Adrenal gland (tissue), 12 donors: Measurements from ENCODE around the gene CRYBG1. TPM values are rescaled to one million over a fixed set of nuclear protein-coding genes. Genes with fewer than 3 reads are reported as not detected.

Experiments
- DNase-seq, 7 donors: peaks; one replicate each; pipeline ENCODE4 v3.0.0-alpha.2; 2019 to 2020
- H3K27ac ChIP-seq, 5 donors: fragments of 200-600 bp; sonication (generic) in 4 of 5; 1 replicate in 3 of 5; 2 replicates in 2 of 5; pipeline versions ENCODE4 v1.5.1 to v1.8.0; 2016 to 2020; ENCODE audit warnings: mild to moderate bottlenecking in 1 of 5
- H3K27me3 ChIP-seq: fragments of 200-600 bp; 2 replicates; pipeline ENCODE4 v1.8.0; 2021
- H3K36me3 ChIP-seq, 2 donors: fragments of 200-600 bp; replicated peaks in 1 of 2; 1 replicate in 1 of 2; 2 replicates in 1 of 2; pipeline versions ENCODE4 v1.5.1 to v1.8.0; 2018 to 2022
- H3K4me1 ChIP-seq, 2 donors: fragments of 200-600 bp; replicated peaks in 1 of 2; 1 replicate in 1 of 2; 2 replicates in 1 of 2; pipeline versions ENCODE4 v1.5.1 to v1.8.0; 2018 to 2021
- H3K4me3 ChIP-seq, 4 donors: fragments of 200-600 bp; sonication (generic) in 3 of 4; one replicate each; pipeline ENCODE4 v1.5.1; 2016 to 2018
- H3K9me3 ChIP-seq, 3 donors: fragments of 200-600 bp; sonication (generic) in 1 of 3; replicated peaks in 1 of 3; 1 replicate in 2 of 3; 2 replicates in 1 of 3; pipeline versions ENCODE4 v1.5.1 to v1.8.0; 2016 to 2021
- CTCF ChIP-seq, 6 experiments: fragments of 450-650 bp in 4 of 6; fragments of 200-600 bp in 2 of 6; sonication (generic) in 1 of 6; IDR thresholded peaks; 1 replicate in 5 of 6; 2 replicates in 1 of 6; pipeline versions ENCODE4 v1.5.1 to v1.8.0; 2016 to 2021; ENCODE audit warnings: antibody characterized with exemption in 6 of 6, mild to moderate bottlenecking in 2 of 6, moderate library complexity in 1 of 6
- POLR2A ChIP-seq, 2 donors: fragments of 450-650 bp; IDR thresholded peaks; one replicate each; pipeline ENCODE4 v1.6.1; 2017; ENCODE audit warnings: antibody characterized with exemption in 2 of 2, mild to moderate bottlenecking in 2 of 2, moderate library complexity in 1 of 2
- WGBS, 4 donors: extraction: QIAGEN DNeasy Blood & Tissue Kit in 2 of 4; methylation state at CpG; one replicate each; pipeline versions ENCODE4 v1.1.5 to v1.1.7; 2013 to 2017; 5-methylcytosine and 5-hydroxymethylcytosine counted together
- intact Hi-C, 2 donors: fragments of 100-400 bp; cut with DNase I; formaldehyde crosslinking; loops; one replicate each; pipeline versions ENCODE4 v1.14.1 to v1.15.0; 2022 to 2023
- polyA plus RNA-seq, 3 donors: library from polyadenylated mRNA; stranded (reverse); fragments of 200-250 nt in 2 of 3; fragments of 350-450 nt in 1 of 3; fragmentation: Illumina TruSeq in 1 of 3; extraction: RNeasy Lipid Tissue Mini Kit (QIAGEN cat#74804) in 1 of 3; gene quantifications; one replicate each; pipeline ENCODE4 v1.2.3, GENCODE V29; 2013 to 2014
- total RNA-seq, 9 donors: library from RNA; depleted of rRNA in 4 of 9; stranded (reverse); fragments of >200 nt in 4 of 9; fragments of 120-200 nt in 1 of 9; fragmentation: NEBNext Ultra II Directional in 1 of 9; extraction: Animal tissue kit (Norgen Biotek cat#: 25700) in 1 of 9; gene quantifications; one replicate each; pipeline versions ENCODE4 v1.1.0 to v1.2.4, GENCODE V29; 2013 to 2023
- donor health status: healthy with polysubstance abuse.
- donor health status: Bipolar disorder and iron deficiency.
- donor health status: DM: yes; HTN: yes; CAD: no.
- donor health status: DM: no; HTN: no; CAD: no.
- donor health status: DM: no; HTN: no; CAD: no.
- donor health status: DM: yes; HTN: yes; CAD: no.

Gene CRYBG1
- total and polyA plus RNA-seq, 12 donors = 0.83 to 5.1 (median 2.2) TPM

GRCh38 chr6:106473812-106474211 lies 113.3 kb downstream of the CRYBG1 start:
- DNase-seq = no peak
- Histone ChIP-seq H3K4me3 (no peak overlapping the region), H3K27ac (no peak overlapping the region), H3K9me3 (no peaks in the 10 kb centered on the region), H3K27me3 (no peaks in the 10 kb centered on the region), H3K4me1 (no peaks in the 10 kb centered on the region), H3K36me3 (no peaks in the 10 kb centered on the region)
- intact Hi-C loops = no loop called here
- 95 to 100% (median 96%) methylated on average over 1 of the region's 1 CpG for WGBS, 4 donors
- TF ChIP-seq POLR2A (IDR thresholded peaks at IDR 0.05) (no peak), CTCF (IDR thresholded peaks at IDR 0.05) (no peak)

- intact Hi-C loops = no loop called here
- no peaks in the 10 kb centered on the region for H3K36me3 ChIP-seq
- whole genome bisulfite sequencing, 4 donors = 88 to 92% (median 90%) methylated on average over 5 of the region's 5 CpGs
- H3K27me3 ChIP-seq = no peaks in the 10 kb centered on the region
- TF ChIP-seq CTCF (IDR thresholded peaks at IDR 0.05) (no peak), POLR2A (IDR thresholded peaks at IDR 0.05) (no peak)
- H3K27ac ChIP-seq = no peak overlapping the region
- no peaks in the 10 kb centered on the region for H3K4me1 ChIP-seq
- H3K9me3 ChIP-seq = no peaks in the 10 kb centered on the region
- no peak for DNase-seq
- H3K4me3 ChIP-seq = no peak overlapping the region
Observed at GRCh38 chr6:106474466-106474865, 113.9 kb downstream of the CRYBG1 start.

- Histone ChIP-seq H3K9me3 (no peaks in the 10 kb centered on the region), H3K4me3 (no peak overlapping the region), H3K27ac (no peak overlapping the region), H3K36me3 (no peaks in the 10 kb centered on the region), H3K27me3 (no peaks in the 10 kb centered on the region), H3K4me1 (no peaks in the 10 kb centered on the region)
- intact Hi-C loops = no loop called here
- WGBS, 4 donors = 52 to 64% (median 60%) methylated on average over 6 of the region's 6 CpGs
- DNase-seq = no peak
- no peak for TF ChIP-seq CTCF (IDR thresholded peaks at IDR 0.05)
- TF ChIP-seq POLR2A (IDR thresholded peaks at IDR 0.05) = no peak
Observed at GRCh38 chr6:106475284-106475683, 114.8 kb downstream of the CRYBG1 start.

- H3K4me3 ChIP-seq = no peak overlapping the region
- DNase-seq = no peak
- TF ChIP-seq POLR2A (IDR thresholded peaks at IDR 0.05) (no peak), CTCF (IDR thresholded peaks at IDR 0.05) (no peak)
- no peaks in the 10 kb centered on the region for H3K9me3 ChIP-seq
- no peak overlapping the region for H3K27ac ChIP-seq
- H3K27me3 ChIP-seq = no peaks in the 10 kb centered on the region
- H3K4me1 ChIP-seq = no peaks in the 10 kb centered on the region
- WGBS, 4 donors = 49 to 65% (median 50%) methylated on average over 2 of the region's 2 CpGs
- intact Hi-C loops = no loop called here
- H3K36me3 ChIP-seq = no peaks in the 10 kb centered on the region
Observed at GRCh38 chr6:106476331-106477105, 116.0 kb downstream of the CRYBG1 start.
